MCF 10A (cell line): ENCODE data around the gene POLR1E. TPM values are rescaled to one million over a fixed set of nuclear protein-coding genes. Genes with fewer than 3 reads are reported as not detected.

ENCODE experiments used
- BruUV-seq: library from RNA; stranded (reverse); fragments of 400-500 nt; replicated peaks from 2 replicates; lab custom pipeline; 2021; lab: Mats Ljungman, UMichigan
- CTCF ChIA-PET: fragments of 300-600 bp; sonication (Branson Sonifier 250); formaldehyde crosslinking; extraction: SDS; loops from one replicate; lab custom pipeline; 2021; ENCODE audit warnings: antibody characterized with exemption, inconsistent platforms; lab: Yijun Ruan, JAX
- POLR2A ChIA-PET: fragments of 300-600, 350-650 bp; sonication (Branson Sonifier 250); formaldehyde crosslinking; extraction: SDS; loops from one replicate; lab custom pipeline; 2020; ENCODE audit warnings: antibody characterized with exemption, inconsistent platforms; lab: Yijun Ruan, JAX
- DNase-seq: peaks from one replicate; pipeline ENCODE4 v3.0.0-alpha.2; 2018; ENCODE audit not compliant: unreplicated experiment
- H3K27ac Mint-ChIP-seq: one replicate; pipeline ENCODE4 v1.8.0; 2022; ENCODE audit warnings: mild to moderate bottlenecking, low read depth, mixed read lengths; ENCODE audit not compliant: unreplicated experiment
- H3K27me3 Mint-ChIP-seq: one replicate; pipeline ENCODE4 v1.8.0; 2022; ENCODE audit warnings: mixed read lengths; ENCODE audit not compliant: insufficient read depth, unreplicated experiment
- H3K36me3 Mint-ChIP-seq: one replicate; pipeline ENCODE4 v1.8.0; 2022; ENCODE audit warnings: mild to moderate bottlenecking, moderate library complexity, mixed read lengths; ENCODE audit not compliant: insufficient read depth, unreplicated experiment
- H3K4me1 Mint-ChIP-seq: one replicate; pipeline ENCODE4 v1.8.0; 2022; ENCODE audit warnings: mixed read lengths; ENCODE audit not compliant: insufficient read depth, unreplicated experiment
- H3K4me3 Mint-ChIP-seq: one replicate; pipeline ENCODE4 v1.8.0; 2022; ENCODE audit warnings: mild to moderate bottlenecking, moderate library complexity, mixed read lengths; ENCODE audit not compliant: unreplicated experiment
- H3K9me3 Mint-ChIP-seq: one replicate; pipeline ENCODE4 v1.8.0; 2022; ENCODE audit warnings: mixed read lengths; ENCODE audit not compliant: unreplicated experiment
- intact Hi-C: fragments of 100-400 bp; cut with micrococcal nuclease; formaldehyde crosslinking; loops from 2 replicates; pipeline ENCODE4 v1.14.1; 2022
- total RNA-seq: library from RNA; stranded (reverse); gene quantifications from 2 replicates; pipeline ENCODE4 v1.2.3, GENCODE V29; 2022
- TF ChIP-seq, protein P1 (sequence below): fragments of 200-600 bp; IDR thresholded peaks from one replicate; pipeline ENCODE4 v1.8.0; 2022; ENCODE audit warnings: antibody characterized with exemption, mild to moderate bottlenecking; ENCODE audit not compliant: unreplicated experiment

POLR1E gene
- total RNA-seq, 1 experiment from 2014 or later = 50.3 TPM

- no peaks in the 10 kb centered on the region for H3K9me3 Mint-ChIP-seq
- POLR2A ChIA-PET = interaction anchor here (1.5 to 5.8 kb wide), 2 partner anchors 10 to 32 kb away, joined by 3 to 55 read pairs; partner anchors contain the start of genes POLR1E and ZBTB5
- intact Hi-C loops = no loop called here
- BruUV-seq = no TSS peak
- H3K36me3 Mint-ChIP-seq = peaks cover 36% of the 10 kb centered on the region
- TF ChIP-seq, protein P1, sequence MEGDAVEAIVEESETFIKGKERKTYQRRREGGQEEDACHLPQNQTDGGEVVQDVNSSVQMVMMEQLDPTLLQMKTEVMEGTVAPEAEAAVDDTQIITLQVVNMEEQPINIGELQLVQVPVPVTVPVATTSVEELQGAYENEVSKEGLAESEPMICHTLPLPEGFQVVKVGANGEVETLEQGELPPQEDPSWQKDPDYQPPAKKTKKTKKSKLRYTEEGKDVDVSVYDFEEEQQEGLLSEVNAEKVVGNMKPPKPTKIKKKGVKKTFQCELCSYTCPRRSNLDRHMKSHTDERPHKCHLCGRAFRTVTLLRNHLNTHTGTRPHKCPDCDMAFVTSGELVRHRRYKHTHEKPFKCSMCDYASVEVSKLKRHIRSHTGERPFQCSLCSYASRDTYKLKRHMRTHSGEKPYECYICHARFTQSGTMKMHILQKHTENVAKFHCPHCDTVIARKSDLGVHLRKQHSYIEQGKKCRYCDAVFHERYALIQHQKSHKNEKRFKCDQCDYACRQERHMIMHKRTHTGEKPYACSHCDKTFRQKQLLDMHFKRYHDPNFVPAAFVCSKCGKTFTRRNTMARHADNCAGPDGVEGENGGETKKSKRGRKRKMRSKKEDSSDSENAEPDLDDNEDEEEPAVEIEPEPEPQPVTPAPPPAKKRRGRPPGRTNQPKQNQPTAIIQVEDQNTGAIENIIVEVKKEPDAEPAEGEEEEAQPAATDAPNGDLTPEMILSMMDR = no peak
- H3K4me1 Mint-ChIP-seq = peaks cover 34% of the 10 kb centered on the region
- DNase-seq = peak; percentile 63
- H3K27me3 Mint-ChIP-seq = no peaks in the 10 kb centered on the region
- H3K27ac Mint-ChIP-seq = peak overlapping the region; percentile 44
- H3K4me3 Mint-ChIP-seq = no peak overlapping the region
- CTCF ChIA-PET = interaction anchor here (0.6 kb wide), 1 partner anchor 28 kb away, joined by 3 read pairs; no protein-coding TSS in a partner anchor
These were observed 31.9 kb upstream of the POLR1E start for GRCh38 chr9:37453827-37454226.

GRCh38 chr9:37454238-37454637 is 31.5 kb upstream of the POLR1E start:
- intact Hi-C loops = no loop called here

DNA sequence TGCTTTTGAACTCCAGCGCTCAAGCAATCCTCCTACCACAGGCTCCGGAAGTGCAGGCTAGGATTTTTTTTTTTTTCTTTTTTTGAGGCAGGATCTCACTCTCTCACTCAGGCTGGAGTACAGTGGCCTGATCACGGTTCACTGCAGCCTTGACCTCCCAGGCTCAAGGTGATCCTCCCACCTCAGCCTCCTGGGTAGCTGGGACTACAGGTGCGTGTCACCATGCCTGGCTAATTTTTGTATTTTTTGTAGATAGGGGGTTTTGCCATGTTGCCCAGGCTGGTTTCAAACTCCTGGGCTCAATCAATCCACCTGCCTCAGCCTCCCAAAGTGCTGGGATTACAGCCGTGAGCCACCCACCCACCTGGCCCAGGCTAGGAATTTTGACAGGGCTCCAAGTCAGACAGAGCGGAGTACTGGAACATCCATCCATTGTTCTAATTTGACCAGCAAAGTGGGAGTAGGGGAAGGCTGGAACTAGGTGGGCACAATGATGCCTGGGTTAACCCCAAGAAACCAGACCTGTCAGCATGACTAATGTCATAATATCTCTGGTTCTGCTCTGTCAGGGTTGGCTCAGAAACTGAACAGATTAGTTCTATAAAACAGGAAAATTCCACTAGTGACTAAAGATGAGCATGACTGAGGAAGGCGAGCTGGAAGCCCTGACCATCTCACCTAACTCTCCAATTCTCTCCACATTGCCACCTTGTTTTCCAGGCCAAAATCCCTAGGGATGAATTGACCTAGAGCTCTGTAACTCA is 29.7 kb upstream of the POLR1E start:
- DNase-seq = no peak
- H3K4me1 Mint-ChIP-seq = peaks cover 34% of the 10 kb centered on the region
- POLR2A ChIA-PET = interaction anchor here (0.7 to 1.9 kb wide), 5 partner anchors 10 to 43 kb away, joined by 3 to 9 read pairs (median 3); partner anchors contain the start of genes GRHPR, POLR1E and ZBTB5
- TF ChIP-seq, protein P1 = no peak
- intact Hi-C loops = no loop called here
- no peaks in the 10 kb centered on the region for H3K9me3 Mint-ChIP-seq
- BruUV-seq = no TSS peak
- no peak overlapping the region for H3K27ac Mint-ChIP-seq
- H3K27me3 Mint-ChIP-seq = no peaks in the 10 kb centered on the region
- CTCF ChIA-PET = interaction anchor here (0.6 to 1.3 kb wide), 5 partner anchors 12 to 461 kb away, joined by 3 to 5 read pairs (median 4); no protein-coding TSS in a partner anchor
- no peak overlapping the region for H3K4me3 Mint-ChIP-seq
- H3K36me3 Mint-ChIP-seq = peaks cover 28% of the 10 kb centered on the region

More at GRCh38 chr9:37454238-37454637, 31.5 kb upstream of the POLR1E start:
- Mint-ChIP-seq H3K27ac (peak overlapping the region; percentile 44), H3K4me1 (peaks cover 34% of the 10 kb centered on the region), H3K27me3 (no peaks in the 10 kb centered on the region), H3K36me3 (peaks cover 37% of the 10 kb centered on the region), H3K4me3 (no peak overlapping the region), H3K9me3 (no peaks in the 10 kb centered on the region)
- ChIA-PET CTCF (interaction anchor here (0.6 kb wide), 1 partner anchor 28 kb away, joined by 3 read pairs; no protein-coding TSS in a partner anchor), POLR2A (interaction anchor here (0.8 to 5.8 kb wide), 3 partner anchors 10 to 31 kb away, joined by 3 to 55 read pairs (median 3); partner anchors contain the start of genes POLR1E and ZBTB5)
- DNase-seq = no peak
- no TSS peak for BruUV-seq
- TF ChIP-seq, protein P1 = no peak

GRCh38 chr9:37456817-37457216 is 28.9 kb upstream of the POLR1E start:
- intact Hi-C loops = no loop called here
- peaks cover 34% of the 10 kb centered on the region for H3K4me1 Mint-ChIP-seq
- no peak overlapping the region for H3K4me3 Mint-ChIP-seq
- H3K27ac Mint-ChIP-seq = no peak overlapping the region
- H3K9me3 Mint-ChIP-seq = no peaks in the 10 kb centered on the region
- TF ChIP-seq, protein P1 = no peak
- no TSS peak for BruUV-seq
- H3K36me3 Mint-ChIP-seq = peaks cover 25% of the 10 kb centered on the region
- ChIA-PET POLR2A (interaction anchor here (0.8 to 1.9 kb wide), 3 partner anchors 9 to 44 kb away, joined by 3 to 9 read pairs (median 3); partner anchors contain the start of genes POLR1E and ZBTB5), CTCF (interaction anchor here (0.6 to 1.3 kb wide), 3 partner anchors 11 to 307 kb away, joined by 3 to 5 read pairs (median 4); no protein-coding TSS in a partner anchor)
- no peaks in the 10 kb centered on the region for H3K27me3 Mint-ChIP-seq
- DNase-seq = no peak
